SKM-1 treated with dmso at 0.1 percent for 144 hours (cell line): ENCODE results near the gene NDUFV2.

ENCODE experiments used
- DNase-seq: peaks from one replicate; lab custom pipeline; 2025; ENCODE audit not compliant: unreplicated experiment; lab: John Stamatoyannopoulos, UW

The NDUFV2 gene

GRCh38 chr18:9115984-9116383 lies 13.5 kb downstream of the NDUFV2 start:
- DNase-seq: no peak

DNA sequence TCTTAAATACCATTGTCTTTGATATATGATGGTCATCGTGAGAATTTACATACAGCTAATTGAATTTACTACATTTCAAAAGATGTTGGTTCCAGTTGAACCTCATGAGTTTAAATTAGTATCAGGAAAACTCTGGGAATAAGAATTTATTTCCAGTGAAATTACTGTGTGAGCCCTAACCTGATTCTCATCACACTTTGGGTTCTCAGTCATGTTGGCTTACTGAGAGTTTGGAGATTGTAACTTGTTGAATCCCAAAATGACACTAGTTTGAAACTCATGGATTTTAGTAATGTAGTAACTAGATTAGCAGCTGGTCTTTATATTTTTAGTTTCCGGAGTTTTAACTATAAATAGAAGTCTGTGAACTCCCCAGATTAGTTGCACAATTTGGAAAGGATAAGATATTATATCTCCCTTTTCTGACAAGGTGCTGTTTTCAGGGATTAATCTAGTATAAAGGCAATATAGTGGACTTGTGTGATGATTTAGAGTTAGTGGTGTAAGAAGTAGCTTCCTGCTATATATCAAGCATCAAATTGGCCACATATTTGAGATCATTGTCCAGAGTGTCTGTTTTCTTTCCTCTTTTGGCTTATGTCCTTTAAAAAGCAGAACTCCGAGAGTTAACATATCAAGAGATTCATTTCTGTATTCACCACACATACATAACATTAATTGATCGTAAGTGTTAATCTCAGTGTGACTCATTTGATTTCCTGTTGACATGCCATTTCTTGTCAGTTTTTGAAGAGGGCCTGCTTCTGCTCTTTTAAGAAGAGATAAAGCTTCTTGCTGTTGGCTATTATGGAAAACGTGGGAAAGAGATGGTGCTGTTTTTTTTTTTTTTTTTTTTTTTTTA lies 15.7 kb downstream of the NDUFV2 start:
- DNase-seq: no peak

- DNase-seq: no peak
These were observed 18.3 kb downstream of the NDUFV2 start for GRCh38 chr18:9120796-9121195.

- no peak for DNase-seq
These were observed 21.0 kb downstream of the NDUFV2 start for GRCh38 chr18:9123520-9123919.

DNA sequence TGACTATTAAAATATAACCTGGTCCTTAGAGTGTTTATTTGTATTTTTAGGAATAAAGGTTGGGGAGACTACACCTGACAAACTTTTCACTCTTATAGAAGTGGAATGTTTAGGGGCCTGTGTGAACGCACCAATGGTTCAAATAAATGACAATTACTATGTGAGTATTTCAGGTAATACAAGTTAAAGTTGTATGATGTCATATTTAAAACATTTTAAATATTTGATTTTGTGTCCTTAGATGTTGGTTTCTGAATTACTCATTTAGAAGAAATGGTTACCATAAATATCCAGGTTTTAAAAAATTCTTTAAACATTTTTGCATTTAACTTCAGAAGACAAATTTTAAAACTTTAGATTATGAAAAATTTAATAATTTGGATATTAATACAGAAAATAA lies 22.3 kb downstream of the NDUFV2 start:
- DNase-seq: no peak

DNA sequence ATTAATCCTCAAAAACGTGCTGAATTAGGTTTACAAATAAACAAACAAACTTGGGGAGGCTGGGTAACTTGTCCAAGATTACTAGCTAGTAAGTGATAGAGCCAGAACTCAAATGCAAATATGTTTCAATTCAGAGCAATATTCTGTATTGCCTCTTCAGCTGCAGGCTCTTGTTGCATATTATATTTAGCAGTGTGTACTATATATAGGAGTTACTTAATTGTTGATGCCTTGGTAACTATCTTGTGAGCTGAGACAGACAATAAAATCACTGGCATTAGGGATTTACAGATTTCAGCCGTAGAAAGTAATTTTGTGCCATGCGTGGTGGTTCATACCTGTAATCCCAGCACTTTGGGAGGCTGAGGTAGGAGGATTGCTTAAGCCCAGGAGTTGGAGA lies 23.8 kb downstream of the NDUFV2 start:
- no peak for DNase-seq

GRCh38 chr18:9130195-9130594 lies 27.7 kb downstream of the NDUFV2 start:
- DNase-seq: no peak

- no peak for DNase-seq
These were observed 28.3 kb downstream of the NDUFV2 start for GRCh38 chr18:9130806-9131205.

DNA sequence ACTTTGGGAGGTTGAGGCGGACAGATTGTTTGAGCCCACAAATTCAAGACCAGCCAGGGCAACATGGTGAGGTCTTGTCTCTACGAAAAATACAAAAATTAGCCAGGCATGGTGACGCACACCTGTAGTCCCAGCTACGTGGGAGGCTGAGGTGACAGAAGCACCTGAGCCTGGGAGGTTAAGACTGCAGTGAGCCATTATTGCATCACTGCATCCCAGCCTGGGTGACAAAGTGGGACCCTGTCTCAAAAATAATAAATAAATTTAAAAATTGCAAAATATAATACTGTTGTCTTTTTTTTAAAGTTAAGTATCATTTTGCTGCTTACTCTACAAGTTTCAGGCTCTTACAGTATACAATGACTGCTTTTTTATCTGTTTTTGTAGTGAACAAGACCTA lies 30.1 kb downstream of the NDUFV2 start:
- DNase-seq: no peak

DNA sequence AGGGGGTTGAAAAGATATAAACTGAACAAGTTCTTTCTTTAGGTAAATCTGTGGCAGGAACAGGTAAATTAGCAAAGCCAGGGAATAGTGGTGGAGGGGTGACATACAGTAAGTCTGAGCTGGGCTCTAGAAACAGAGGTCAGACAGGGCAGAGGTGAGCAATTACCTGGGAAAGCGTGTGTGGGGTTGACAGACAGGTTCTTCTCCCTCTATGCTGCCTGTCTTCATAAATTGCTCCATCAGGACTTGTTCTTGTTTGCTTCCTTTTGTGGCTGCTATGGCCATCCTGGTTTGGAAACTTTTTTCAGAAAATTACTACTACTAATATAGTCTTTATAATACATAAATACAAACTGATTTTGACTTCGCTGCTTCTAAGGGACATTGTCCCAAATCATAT lies 30.7 kb downstream of the NDUFV2 start:
- no peak for DNase-seq

DNA sequence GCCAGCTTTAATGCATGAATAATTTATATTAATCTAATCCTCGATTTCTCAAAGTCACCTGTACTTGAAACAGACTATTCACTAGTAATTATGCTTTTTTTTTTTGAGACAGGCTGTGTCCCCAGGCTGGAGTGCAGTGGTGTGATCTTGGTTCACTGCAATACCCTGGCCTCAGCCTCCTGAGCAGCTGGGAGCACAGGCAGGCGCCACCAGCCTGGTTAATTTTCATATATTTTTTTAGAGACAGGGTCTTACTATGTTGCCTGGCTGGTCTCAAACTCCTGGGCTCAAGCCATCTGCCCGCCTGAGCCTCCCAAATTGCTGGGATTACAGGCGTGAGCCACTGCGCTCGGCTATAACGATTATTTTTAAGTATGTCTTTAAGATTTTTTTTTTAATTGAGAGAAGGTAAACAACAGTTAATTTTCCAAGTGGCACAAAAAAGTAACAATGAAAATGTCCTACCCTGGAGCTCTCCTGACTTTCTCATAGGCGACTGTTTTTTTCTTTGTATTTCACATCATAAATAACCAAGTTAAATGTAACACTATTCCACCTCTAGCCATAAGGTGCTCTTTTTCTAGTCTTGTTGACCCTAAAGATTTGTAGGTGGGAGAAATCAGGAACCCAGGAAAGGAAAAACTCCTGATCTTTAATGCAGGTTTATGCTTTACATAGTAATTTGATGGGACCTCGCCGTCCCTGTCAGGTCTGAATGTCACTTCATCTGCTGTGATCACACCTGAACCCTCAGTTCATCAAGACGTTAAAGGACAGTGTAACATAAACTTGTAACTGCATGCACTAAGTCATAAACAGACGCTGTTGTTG lies 32.8 kb downstream of the NDUFV2 start:
- DNase-seq: no peak

DNA sequence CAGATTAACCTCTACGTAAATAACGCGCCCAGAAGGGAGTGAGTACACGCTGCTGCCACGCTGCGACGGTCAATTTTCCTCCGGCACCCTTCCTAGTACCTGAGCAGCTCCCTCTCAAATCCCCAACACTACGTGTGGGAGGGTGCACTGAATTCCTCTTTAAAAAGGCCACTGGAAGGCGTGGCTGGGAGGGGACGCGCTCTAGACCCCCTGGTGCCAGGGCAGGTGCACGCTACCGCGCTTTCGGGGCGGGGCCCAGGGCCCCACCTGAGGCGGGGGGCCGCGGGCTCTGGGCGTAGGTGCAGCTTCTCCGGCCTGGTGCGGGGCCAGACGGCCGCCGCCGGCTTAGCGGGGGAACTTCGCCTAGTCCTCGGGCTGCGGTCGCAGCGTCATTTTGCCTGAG lies 33.4 kb downstream of the NDUFV2 start:
- DNase-seq: no peak

GRCh38 chr18:9136315-9137155 lies 34.0 kb downstream of the NDUFV2 start, which contains the start of gene ANKRD12:
Gene ANKRD12 (plus strand): TSS chr18:9136781. CDS start chr18:9182433, 45,652 bp downstream.
- peak; percentile 92 for DNase-seq

- DNase-seq: peak; percentile 58
These were observed 34.9 kb downstream of the NDUFV2 start for GRCh38 chr18:9137168-9138066.

DNA sequence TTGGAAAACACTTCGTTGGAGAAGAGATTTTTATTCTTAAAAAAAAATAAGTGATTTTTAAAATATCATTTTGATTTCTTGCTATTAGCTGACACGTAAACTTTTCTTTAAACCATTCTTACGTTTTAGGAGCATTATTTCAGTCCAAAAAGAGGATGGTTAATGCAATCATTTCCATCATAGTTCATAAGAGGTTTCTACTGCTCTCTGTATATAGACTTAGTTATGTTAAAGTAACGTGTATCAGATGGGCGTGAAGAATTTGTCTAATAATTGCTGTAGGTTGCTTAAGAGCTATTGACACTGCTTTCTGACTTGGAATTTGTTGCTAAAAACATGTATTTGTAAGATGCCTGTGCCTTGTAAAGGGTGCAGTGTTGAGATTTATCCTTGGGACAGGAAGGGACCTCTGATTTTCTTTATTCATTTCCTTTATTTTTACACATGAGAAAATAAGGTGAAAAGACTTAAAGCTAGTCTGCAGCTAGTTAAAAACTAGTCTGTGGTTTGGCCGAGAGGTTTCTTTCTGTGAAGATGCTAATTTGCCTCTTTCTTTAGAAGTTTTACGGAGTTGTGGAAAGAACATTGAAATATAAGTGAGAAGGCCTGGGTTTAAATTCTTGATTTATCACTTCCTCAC lies 37.0 kb downstream of the NDUFV2 start:
- no peak for DNase-seq

- no peak for DNase-seq
These were observed 37.9 kb downstream of the NDUFV2 start for GRCh38 chr18:9140381-9140780.

DNA sequence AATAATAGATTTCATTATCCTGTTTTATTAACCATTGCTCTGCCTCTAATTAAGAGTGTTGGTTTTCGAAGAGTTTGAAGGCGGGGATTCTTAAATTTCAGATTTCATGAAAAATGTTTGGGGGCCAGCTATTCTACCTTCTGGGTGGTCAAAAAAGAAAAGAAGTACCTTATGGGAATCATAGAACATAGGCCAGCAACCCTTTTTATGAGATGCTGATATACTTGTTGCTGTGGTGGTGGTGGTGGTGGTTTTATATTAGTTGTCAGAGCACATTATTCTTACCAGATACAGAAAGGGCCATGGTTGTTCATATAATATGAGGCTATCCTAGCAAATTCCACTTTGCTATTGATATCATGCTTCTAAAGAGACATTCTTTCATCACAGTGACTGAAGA lies 38.5 kb downstream of the NDUFV2 start:
- no peak for DNase-seq

- no peak for DNase-seq
These were observed 43.7 kb downstream of the NDUFV2 start for GRCh38 chr18:9146224-9146623.

GRCh38 chr18:9147440-9148202 lies 45.1 kb downstream of the NDUFV2 start:
- peak; percentile 64 for DNase-seq
